HepG2 (cell line): ENCODE data around the gene PIWIL1. TPM values are rescaled to one million over a fixed set of nuclear protein-coding genes. Genes with fewer than 3 reads are reported as not detected.

Experiments
- ATAC-seq: fragments of 200-7000 bp; cut with Tn5 transposase; 3 replicates; pipeline ENCODE4 v1.9.1; 2020; ENCODE audit warnings: mild to moderate bottlenecking, moderate library complexity
- BruUV-seq: library from RNA; stranded (reverse); fragments of 400-500 nt; replicated peaks from 2 replicates; lab custom pipeline; 2021; lab: Mats Ljungman, UMichigan
- CTCF ChIA-PET: fragments of 300-600 bp; formaldehyde crosslinking; extraction: SDS; loops from one replicate; lab custom pipeline; 2021; ENCODE audit warnings: low total read pairs, inconsistent platforms, low intra/inter-chr PET ratio; lab: Yijun Ruan, JAX
- POLR2A ChIA-PET: fragments of 350-600 bp; sonication (Branson Sonifier 250); formaldehyde crosslinking; loops from one replicate; lab custom pipeline; 2020; ENCODE audit warnings: antibody characterized with exemption, inconsistent platforms; lab: Yijun Ruan, JAX
- DNase-seq: peaks from one replicate; pipeline ENCODE4 v3.0.0-alpha.2; 2015; ENCODE audit warnings: low spot score
- FAIRE-seq: peaks from 3 replicates; lab custom pipeline; 2011; peaks lifted over from hg19 to GRCh38; lab: Jason Lieb, UNC
- H2AFZ ChIP-seq: one replicate; pipeline ENCODE4 v1.6.1; 2011; ENCODE audit warnings: low read length, inconsistent platforms
- H3K27ac ChIP-seq: fragments of 300-600 bp; 3 replicates; pipeline ENCODE4 v1.8.0; 2011; ENCODE audit warnings: mixed run types, mild to moderate bottlenecking, mixed read lengths, low read length, inconsistent platforms; ENCODE audit not compliant: insufficient read depth; ENCODE audit errors: extremely low read length
- H3K27me3 ChIP-seq, 2 experiments: fragments of 200-600 bp in 1 of 2; 2 replicates in 1 of 2; 3 replicates in 1 of 2; pipeline versions ENCODE4 v1.6.0 to v1.8.0; 2011; ENCODE audit warnings: low read length in 2 of 2, mild to moderate bottlenecking in 2 of 2, moderate library complexity in 2 of 2, inconsistent platforms in 1 of 2; ENCODE audit not compliant: insufficient read depth in 2 of 2, control insufficient read depth in 1 of 2
- H3K36me3 ChIP-seq, 2 experiments: fragments of 200-600 bp in 1 of 2; replicated peaks in 1 of 2; 2 replicates in 1 of 2; 3 replicates in 1 of 2; pipeline versions ENCODE4 v1.5.1 to v1.8.0; 2011; ENCODE audit warnings: low read length in 2 of 2, inconsistent platforms in 1 of 2; ENCODE audit not compliant: insufficient read depth in 2 of 2, control insufficient read depth in 1 of 2
- H3K4me1 ChIP-seq: 2 replicates; pipeline ENCODE4 v1.5.1; 2012; ENCODE audit warnings: low read length, inconsistent platforms; ENCODE audit not compliant: insufficient read depth
- H3K4me2 ChIP-seq: 2 replicates; pipeline ENCODE4 v1.6.0; 2011; ENCODE audit warnings: low read depth, low read length, inconsistent platforms
- H3K4me3 ChIP-seq, 3 experiments: fragments of 200-600 bp in 1 of 3; sonication (generic), shearing (Covaris generic) in 1 of 3; replicated peaks in 1 of 3; 2 replicates each; pipeline ENCODE4 v1.5.1; 2011 to 2016; ENCODE audit warnings: low read length in 3 of 3, inconsistent platforms in 2 of 3, low read depth in 2 of 3, mild to moderate bottlenecking in 2 of 3, control low read depth in 1 of 3, mixed read lengths in 1 of 3; ENCODE audit not compliant: insufficient read depth in 1 of 3
- H3K79me2 ChIP-seq: one replicate; pipeline ENCODE4 v1.6.1; 2011; ENCODE audit warnings: low read length, inconsistent platforms; ENCODE audit not compliant: insufficient read depth
- H3K9ac ChIP-seq: 2 replicates; pipeline ENCODE4 v1.6.0; 2011; ENCODE audit warnings: mild to moderate bottlenecking, low read depth, low read length, inconsistent platforms; ENCODE audit not compliant: insufficient read depth
- H3K9me3 ChIP-seq: 2 replicates; pipeline ENCODE4 v1.5.1; 2012; ENCODE audit warnings: mild to moderate bottlenecking, low read length
- H4K20me1 ChIP-seq: 2 replicates; pipeline ENCODE4 v1.6.0; 2011; ENCODE audit warnings: inconsistent platforms, mild to moderate bottlenecking, low read length, moderate library complexity; ENCODE audit not compliant: insufficient read depth
- ATF7 ChIP-seq, 2 experiments: fragments of 450-650 bp in 1 of 2; sonication (generic) in 1 of 2; formaldehyde crosslinking in 1 of 2; IDR thresholded peaks; 2 replicates each; pipeline versions ENCODE4 v1.4.0 to v1.6.1; 2016 to 2020; ENCODE audit warnings: antibody characterized with exemption in 1 of 2, mild to moderate bottlenecking in 1 of 2, missing genetic modification reagents in 1 of 2
- DPF2 ChIP-seq: sonication (generic); formaldehyde crosslinking; IDR thresholded peaks from 2 replicates; pipeline ENCODE4 v1.4.0; 2020; ENCODE audit warnings: mild to moderate bottlenecking, low read depth, missing genetic modification reagents, borderline replicate concordance
- FOXP4 ChIP-seq: sonication (generic); formaldehyde crosslinking; IDR thresholded peaks from 2 replicates; pipeline ENCODE4 v1.4.0; 2020; ENCODE audit warnings: missing genetic modification reagents
- KDM4B ChIP-seq: sonication (generic); formaldehyde crosslinking; IDR thresholded peaks from 2 replicates; pipeline ENCODE4 v1.4.0; 2020; ENCODE audit warnings: missing genetic modification reagents
- KLF15 ChIP-seq: sonication (generic); formaldehyde crosslinking; IDR thresholded peaks from 2 replicates; pipeline ENCODE4 v1.8.1; 2023; ENCODE audit warnings: borderline replicate concordance, mild to moderate bottlenecking, inconsistent platforms, missing genetic modification reagents, mixed read lengths
- KLF16 ChIP-seq, 2 experiments: sonication (generic) in 1 of 2; formaldehyde crosslinking in 1 of 2; IDR thresholded peaks; 2 replicates each; pipeline versions ENCODE4 v1.6.1 to v1.8.0; 2016 to 2023; ENCODE audit warnings: missing genetic modification reagents in 2 of 2, missing compliant biosample characterization in 1 of 2
- MAFF ChIP-seq: IDR thresholded peaks from 2 replicates; pipeline ENCODE4 v1.6.1; 2011; ENCODE audit warnings: low read depth, low read length, improper control_type of control experiment
- PATZ1 ChIP-seq: sonication (generic); formaldehyde crosslinking; IDR thresholded peaks from 2 replicates; pipeline ENCODE4 v1.4.0; 2020; ENCODE audit warnings: missing genetic modification reagents
- SATB2 ChIP-seq: sonication (generic); formaldehyde crosslinking; IDR thresholded peaks from 2 replicates; pipeline ENCODE4 v1.5.0; 2020; ENCODE audit warnings: missing genetic modification reagents
- THAP9 ChIP-seq: sonication (generic); formaldehyde crosslinking; IDR thresholded peaks from 2 replicates; pipeline ENCODE4; 2020; ENCODE audit warnings: missing genetic modification reagents, mild to moderate bottlenecking, borderline replicate concordance
- TMF1 ChIP-seq: sonication (generic); formaldehyde crosslinking; IDR thresholded peaks from 2 replicates; pipeline ENCODE4 v1.8.1; 2022; ENCODE audit warnings: low read depth, missing genetic modification reagents
- ZNF160 ChIP-seq: sonication (generic); formaldehyde crosslinking; IDR thresholded peaks from 2 replicates; pipeline ENCODE4 v1.8.0; 2022; ENCODE audit warnings: mild to moderate bottlenecking, inconsistent platforms, missing genetic modification reagents
- ZNF207 ChIP-seq: fragments of 450-650 bp; IDR thresholded peaks from 2 replicates; pipeline ENCODE4 v1.6.1; 2016; ENCODE audit warnings: antibody characterized with exemption, borderline replicate concordance
- ZNF225 ChIP-seq: sonication (generic); formaldehyde crosslinking; IDR thresholded peaks from 2 replicates; pipeline ENCODE4 v1.4.0; 2020; ENCODE audit warnings: mild to moderate bottlenecking, missing genetic modification reagents
- ZNF775 ChIP-seq: sonication (generic); formaldehyde crosslinking; IDR thresholded peaks from 2 replicates; pipeline ENCODE4 v1.4.0; 2020; ENCODE audit warnings: missing genetic modification reagents, mild to moderate bottlenecking, moderate library complexity, borderline replicate concordance
- ZNF780A ChIP-seq: sonication (generic); formaldehyde crosslinking; IDR thresholded peaks from 2 replicates; pipeline ENCODE4 v1.8.0; 2022; ENCODE audit warnings: mild to moderate bottlenecking, missing genetic modification reagents, moderate library complexity
- ZNF816 ChIP-seq: sonication (generic); formaldehyde crosslinking; IDR thresholded peaks from 2 replicates; pipeline ENCODE4 v1.8.0; 2022; ENCODE audit warnings: missing genetic modification reagents, mild to moderate bottlenecking, borderline replicate concordance
- ZNF839 ChIP-seq: sonication (generic); formaldehyde crosslinking; IDR thresholded peaks from 2 replicates; pipeline ENCODE4 v1.4.0; 2020; ENCODE audit warnings: missing genetic modification reagents, mild to moderate bottlenecking, borderline replicate concordance
- WGBS: methylation state at CpG from one replicate; pipeline ENCODE4 v1.1.6; 2017; ENCODE audit warnings: low lambda C conversion rate; 5-methylcytosine and 5-hydroxymethylcytosine counted together
- in situ Hi-C: cut with HindIII; loops from 2 replicates; pipeline ENCODE4 v1.10.0; 2017; ENCODE audit warnings: low pct_unique_long_range_greater_than_20kb; ENCODE audit not compliant: extremely low pct_ligation_motif_present
- intact Hi-C: fragments of 100-400 bp; cut with micrococcal nuclease; formaldehyde crosslinking; loops from one replicate; pipeline ENCODE4 v1.10.0; 2022; ENCODE audit not compliant: unreplicated experiment
- polyA plus RNA-seq, 8 experiments: library from polyadenylated mRNA; depleted of rRNA in 3 of 8; stranded (reverse) in 7 of 8; unstranded in 1 of 8; fragments of >200 nt; fragmentation: Illumina TruSeq in 4 of 8; extraction: Trizol in 4 of 8; gene quantifications; 2 replicates each; pipeline versions ENCODE4 v1.2.1 to v1.2.3, GENCODE V29; 2011 to 2016; ENCODE audit warnings: low read depth in 4 of 8, missing spikeins in 1 of 8, mixed read lengths in 1 of 8; ENCODE audit not compliant: insufficient read depth in 1 of 8
- total RNA-seq, 5 experiments: library from RNA; depleted of rRNA; stranded (reverse); fragments of >200 nt; fragmentation: Illumina TruSeq; extraction: Trizol; gene quantifications; 2 replicates each; pipeline ENCODE4 v1.2.3, GENCODE V29; 2016; ENCODE audit warnings: low read depth in 1 of 5

PIWIL1 gene
- total and polyA plus RNA-seq, 2 of the 13 experiments (the other 11 are each of a cell fraction or from before 2014, with no cell fraction given), result not detected

GRCh38 chr12:130320536-130320935, 17.2 kb upstream of the PIWIL1 start:
- no peak overlapping the region for H3K4me2 ChIP-seq
- in situ Hi-C loops, result no loop called here
- no peak for DNase-seq
- ATAC-seq, result no peak
- no peak overlapping the region for H2AFZ ChIP-seq
- H3K9me3 ChIP-seq, result no peaks in the 10 kb centered on the region
- no peaks in the 10 kb centered on the region for H4K20me1 ChIP-seq
- POLR2A ChIA-PET, result no interaction called here
- H3K4me3 ChIP-seq, result no peak overlapping the region
- H3K9ac ChIP-seq, result no peak overlapping the region
- CTCF ChIA-PET, result no interaction called here
- intact Hi-C loops, result no loop called here
- no peaks in the 10 kb centered on the region for H3K79me2 ChIP-seq
- H3K4me1 ChIP-seq, result no peaks in the 10 kb centered on the region
- H3K27ac ChIP-seq, result no peak overlapping the region
- BruUV-seq, result no TSS peak
- no peak for FAIRE-seq
- no peaks in the 10 kb centered on the region for H3K36me3 ChIP-seq
- WGBS, result 2% methylated on average over 2 of the region's 2 CpGs
- peaks cover 0 to 8% of the 10 kb centered on the region in 2 experiments; a peak in 2 of 5 replicates for H3K27me3 ChIP-seq
- no peak for TF ChIP-seq ZNF160
- TF ChIP-seq ZNF780A, result no peak
- no peak for TF ChIP-seq MAFF
- TF ChIP-seq ZNF775 (CRISPR knock-in tag), result no peak
- no peak for TF ChIP-seq DPF2 (CRISPR knock-in tag)
- no peak for TF ChIP-seq ATF7 (IDR thresholded peaks at IDR 0.05)
- TF ChIP-seq ATF7 (CRISPR knock-in tag; IDR thresholded peaks at IDR 0.05), result no peak
- no peak for TF ChIP-seq ZNF207
- TF ChIP-seq KLF15 (CRISPR knock-in tag), result no peak
- TF ChIP-seq TMF1 (CRISPR knock-in tag), result no peak
- no peak for TF ChIP-seq PATZ1 (CRISPR knock-in tag)
- no peak for TF ChIP-seq SATB2
- no peak for TF ChIP-seq ZNF839 (CRISPR knock-in tag)
- TF ChIP-seq FOXP4 (CRISPR knock-in tag), result no peak
- no peak for TF ChIP-seq KLF16 (CRISPR knock-in tag; IDR thresholded peaks at IDR 0.05)
- TF ChIP-seq THAP9 (CRISPR knock-in tag), result no peak
- TF ChIP-seq KDM4B, result no peak
- no peak for TF ChIP-seq ZNF225 (CRISPR knock-in tag)
- no peak for TF ChIP-seq ZNF816 (CRISPR knock-in tag)
